HepG2 (cell line): Measurements from ENCODE around the gene PYGB.
A peak's percentile ranks its signal among the peaks of the same experiment; 100 is the strongest.

Experiments used
- NR0B2 ChIP-seq: sonication (generic); formaldehyde crosslinking; IDR thresholded peaks from 2 replicates; pipeline ENCODE4 v1.4.0; 2020; ENCODE audit warnings: mild to moderate bottlenecking, missing genetic modification reagents
- SMARCC2 ChIP-seq: fragments of 450-650 bp; IDR thresholded peaks from 2 replicates; pipeline ENCODE4 v1.6.1; 2017; ENCODE audit warnings: antibody characterized with exemption, mild to moderate bottlenecking

GRCh38 chr20:25294459-25295385 lies 46.8 kb downstream of the PYGB start:
- TF ChIP-seq SMARCC2 (no peak), NR0B2 (CRISPR knock-in tag) (peak; percentile 47; the same call in 1 of the 2 replicates)
